HG02798 (cell line): ENCODE results near the gene EGFL6.
"Not testable (repeated sequence)": the region's sequence is repeated elsewhere in the genome, so short reads cannot be mapped to it uniquely, and the experiment has no call there.

Experiments
- ATAC-seq: cut with Tn5 transposase; IDR thresholded peaks from one replicate; pipeline ENCODE4 v1.9.1; 2021; ENCODE audit warnings: mild to moderate bottlenecking; ENCODE audit not compliant: unreplicated experiment, poor library complexity

EGFL6 gene

GRCh38 chrX:13651150-13651549, 81.7 kb downstream of the EGFL6 start:
- ATAC-seq, result no peak

GRCh38 chrX:13652287-13652793, 82.9 kb downstream of the EGFL6 start:
- no peak for ATAC-seq

- peak; percentile 96 for ATAC-seq
Observed at GRCh38 chrX:13652850-13653693, 83.7 kb downstream of the EGFL6 start, which contains the start of gene TCEANC. TSS of gene TCEANC (plus strand) at chrX:13653141. CDS start at chrX:13662509, 9,368 bp downstream.

- ATAC-seq, result no peak
Observed at GRCh38 chrX:13654116-13654515, 84.7 kb downstream of the EGFL6 start.

GRCh38 chrX:13655674-13656073, 86.3 kb downstream of the EGFL6 start:
- no peak for ATAC-seq

- no peak for ATAC-seq
Observed at GRCh38 chrX:13658602-13659001, 89.2 kb downstream of the EGFL6 start.

GRCh38 chrX:13659063-13659462, 89.7 kb downstream of the EGFL6 start:
- ATAC-seq, result no peak

- peak; percentile 20 for ATAC-seq
Observed at GRCh38 chrX:13661735-13662288, 92.4 kb downstream of the EGFL6 start.

- ATAC-seq, result peak; percentile 76
Observed at GRCh38 chrX:13662355-13662791, 93.0 kb downstream of the EGFL6 start.

- no peak for ATAC-seq
Observed at GRCh38 chrX:13664020-13664419, 94.6 kb downstream of the EGFL6 start.

GRCh38 chrX:13666836-13667235, 97.4 kb downstream of the EGFL6 start:
- no peak for ATAC-seq

- no peak for ATAC-seq
Observed at GRCh38 chrX:13667919-13668318, 98.5 kb downstream of the EGFL6 start.

GRCh38 chrX:13669246-13669737, 99.9 kb downstream of the EGFL6 start:
- peak; percentile 82 for ATAC-seq

GRCh38 chrX:13669755-13670154, 100.4 kb downstream of the EGFL6 start:
- ATAC-seq, result not testable (repeated sequence)

GRCh38 chrX:13670197-13670596, 100.8 kb downstream of the EGFL6 start:
- no peak for ATAC-seq

- ATAC-seq, result no peak
Observed at GRCh38 chrX:13673016-13673415, 103.6 kb downstream of the EGFL6 start.

GRCh38 chrX:13676885-13677284, 107.5 kb downstream of the EGFL6 start:
- no peak for ATAC-seq

- not testable (repeated sequence) for ATAC-seq
Observed at GRCh38 chrX:13679700-13680099, 110.3 kb downstream of the EGFL6 start.

- ATAC-seq, result no peak
Observed at GRCh38 chrX:13681595-13681994, 112.2 kb downstream of the EGFL6 start.
